Stomach (tissue), 9 donors: Measurements from ENCODE around the gene BPIFA1. TPM values are rescaled to one million over a fixed set of nuclear protein-coding genes. Genes with fewer than 3 reads are reported as not detected.
A peak's percentile ranks its signal among the peaks of the same experiment; 100 is the strongest.

Experiments
- DNase-seq, 2 donors: peaks; one replicate each; pipeline versions ENCODE4 v3.0.0 to v3.0.0-alpha.2; 2013 to 2019
- H3K27ac ChIP-seq, 5 donors: fragments of 200-600 bp in 4 of 5; sonication (generic) in 4 of 5; one replicate each; pipeline ENCODE4 v1.5.1; 2013 to 2019; ENCODE audit warnings: mild to moderate bottlenecking in 1 of 5, moderate library complexity in 1 of 5
- H3K27me3 ChIP-seq, 3 donors: fragments of 200-600 bp; sonication (generic); one replicate each; pipeline ENCODE4 v1.5.1; 2017 to 2019; ENCODE audit warnings: mixed run types in 1 of 3
- H3K36me3 ChIP-seq, 4 donors: fragments of 200-600 bp; sonication (generic); 1 replicate in 3 of 4; 2 replicates in 1 of 4; pipeline ENCODE4 v1.5.1; 2016 to 2019
- H3K4me1 ChIP-seq, 4 donors: fragments of 200-600 bp; sonication (generic); one replicate each; pipeline ENCODE4 v1.5.1; 2016 to 2019
- H3K4me3 ChIP-seq, 4 donors: fragments of 200-600 bp; sonication (generic) in 3 of 4; one replicate each; pipeline ENCODE4 v1.5.1; 2016 to 2019; ENCODE audit warnings: mild to moderate bottlenecking in 1 of 4
- H3K9me3 ChIP-seq, 4 donors: fragments of 200-600 bp; sonication (generic); one replicate each; pipeline ENCODE4 v1.5.1; 2016 to 2019
- EP300 ChIP-seq: sonication (generic); formaldehyde crosslinking; IDR thresholded peaks from one replicate; pipeline ENCODE4 v1.6.1; 2017; ENCODE audit warnings: antibody characterized with exemption
- POLR2A ChIP-seq, 4 donors: fragments of 450-650 bp; IDR thresholded peaks; one replicate each; pipeline ENCODE4 v1.6.1; 2016; ENCODE audit warnings: antibody characterized with exemption in 4 of 4, control low read depth in 2 of 4, mild to moderate bottlenecking in 1 of 4, moderate library complexity in 1 of 4
- POLR2AphosphoS5 ChIP-seq, 3 donors: sonication (generic); formaldehyde crosslinking; IDR thresholded peaks; one replicate each; pipeline ENCODE4 v1.6.1; 2016; ENCODE audit warnings: antibody characterized with exemption in 3 of 3
- WGBS, 5 donors: extraction: QIAGEN DNeasy Blood & Tissue Kit in 3 of 5; methylation state at CpG; one replicate each; pipeline versions ENCODE4 v1.1.5 to v1.1.7; 2013 to 2018; 5-methylcytosine and 5-hydroxymethylcytosine counted together
- intact Hi-C: fragments of 100-400 bp; cut with DNase I; formaldehyde crosslinking; loops from one replicate; pipeline ENCODE4 v1.15.1; 2023; ENCODE audit warnings: low total_unique reads
- polyA plus RNA-seq, 3 donors: library from polyadenylated mRNA; stranded (reverse); fragments of 200-250 nt; gene quantifications; one replicate each; pipeline ENCODE4 v1.2.3, GENCODE V29; 2013
- total RNA-seq, 5 donors: library from RNA; depleted of rRNA; stranded (reverse); fragments of >200 nt; gene quantifications; one replicate each; pipeline versions ENCODE4 v1.1.0 to v1.2.3, GENCODE V29; 2014 to 2016
- TF ChIP-seq, protein P1 (sequence below), 7 experiments: fragments of 450-650 bp in 4 of 7; fragments of 200-600 bp in 3 of 7; sonication (generic) in 3 of 7; IDR thresholded peaks; one replicate each; pipeline ENCODE4 v1.5.1; 2016 to 2019; ENCODE audit warnings: antibody characterized with exemption in 7 of 7, control low read depth in 2 of 7, mild to moderate bottlenecking in 1 of 7
- donor health status: healthy with polysubstance abuse.
- donor health status: Bipolar disorder and iron deficiency.
- donor health status: healthy.

The BPIFA1 gene
- total and polyA plus RNA-seq, 8 donors: 0.72 TPM; not detected in 7

GRCh38 chr20:33291416-33291815 lies 55.6 kb downstream of the BPIFA1 start:
- no peak overlapping the region for H3K27ac ChIP-seq
- TF ChIP-seq POLR2AphosphoS5 (IDR thresholded peaks at IDR 0.05) (no peak), POLR2A (IDR thresholded peaks at IDR 0.05) (no peak), EP300 (no peak)
- peaks cover 0 to 3% (median 0%) of the 10 kb centered on the region in 4 donors for H3K9me3 ChIP-seq
- H3K36me3 ChIP-seq: peaks cover 0 to 4% (median 0%) of the 10 kb centered on the region in 4 donors
- no peak overlapping the region for H3K4me3 ChIP-seq
- H3K4me1 ChIP-seq: no peaks in the 10 kb centered on the region
- no peak for DNase-seq
- H3K27me3 ChIP-seq: peaks cover 0 to 31% (median 0%) of the 10 kb centered on the region in 3 donors
- intact Hi-C loops: no loop called here
- 82 to 89% (median 88%) methylated on average over 8 of the region's 8 CpGs for WGBS, 5 donors

DNA sequence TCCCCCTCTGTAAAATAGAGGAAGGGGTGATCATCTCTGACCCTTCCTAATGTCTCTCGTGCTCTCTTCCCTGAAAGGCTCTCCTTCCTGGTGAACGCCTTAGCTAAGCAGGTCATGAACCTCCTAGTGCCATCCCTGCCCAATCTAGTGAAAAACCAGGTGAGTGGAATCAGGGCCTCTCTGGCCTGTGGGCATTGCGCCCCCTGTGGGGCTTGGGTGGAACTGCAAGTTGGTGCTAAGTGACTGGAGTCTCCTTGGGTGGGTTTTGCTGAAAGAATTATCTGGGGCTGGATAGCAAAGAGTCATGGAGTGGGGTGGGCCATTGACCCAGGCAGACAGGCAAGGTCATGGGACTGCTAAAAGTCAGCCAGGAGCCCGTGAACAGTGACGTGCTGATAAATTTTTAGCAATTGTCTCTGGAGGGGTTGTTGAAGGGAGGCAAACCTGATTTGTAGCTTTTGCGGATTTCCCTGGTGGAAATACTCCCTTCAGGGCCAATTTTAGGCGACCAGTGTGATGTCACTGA lies 56.1 kb downstream of the BPIFA1 start:
- peak; percentile 69 to 70 for DNase-seq
- Histone ChIP-seq H3K36me3 (peaks cover 0 to 4% (median 0%) of the 10 kb centered on the region in 4 donors), H3K27ac (no peak overlapping the region), H3K4me1 (no peaks in the 10 kb centered on the region), H3K27me3 (peaks cover 0 to 31% (median 0%) of the 10 kb centered on the region in 3 donors), H3K9me3 (peaks cover 0 to 3% (median 0%) of the 10 kb centered on the region in 4 donors), H3K4me3 (no peak overlapping the region)
- intact Hi-C loops: no loop called here
- TF ChIP-seq, protein P1, sequence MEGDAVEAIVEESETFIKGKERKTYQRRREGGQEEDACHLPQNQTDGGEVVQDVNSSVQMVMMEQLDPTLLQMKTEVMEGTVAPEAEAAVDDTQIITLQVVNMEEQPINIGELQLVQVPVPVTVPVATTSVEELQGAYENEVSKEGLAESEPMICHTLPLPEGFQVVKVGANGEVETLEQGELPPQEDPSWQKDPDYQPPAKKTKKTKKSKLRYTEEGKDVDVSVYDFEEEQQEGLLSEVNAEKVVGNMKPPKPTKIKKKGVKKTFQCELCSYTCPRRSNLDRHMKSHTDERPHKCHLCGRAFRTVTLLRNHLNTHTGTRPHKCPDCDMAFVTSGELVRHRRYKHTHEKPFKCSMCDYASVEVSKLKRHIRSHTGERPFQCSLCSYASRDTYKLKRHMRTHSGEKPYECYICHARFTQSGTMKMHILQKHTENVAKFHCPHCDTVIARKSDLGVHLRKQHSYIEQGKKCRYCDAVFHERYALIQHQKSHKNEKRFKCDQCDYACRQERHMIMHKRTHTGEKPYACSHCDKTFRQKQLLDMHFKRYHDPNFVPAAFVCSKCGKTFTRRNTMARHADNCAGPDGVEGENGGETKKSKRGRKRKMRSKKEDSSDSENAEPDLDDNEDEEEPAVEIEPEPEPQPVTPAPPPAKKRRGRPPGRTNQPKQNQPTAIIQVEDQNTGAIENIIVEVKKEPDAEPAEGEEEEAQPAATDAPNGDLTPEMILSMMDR (IDR thresholded peaks at IDR 0.05): peak in 5 of 7 experiments; percentile 36 to 92 (median 80)
- no peak for TF ChIP-seq POLR2AphosphoS5 (IDR thresholded peaks at IDR 0.05)
- 28 to 37% (median 32%) methylated on average over 7 of the region's 7 CpGs for WGBS, 5 donors

Other genes starting within 250 kb of the BPIFA1 start
- gene SUN5, start 231.6 kb upstream of the BPIFA1 start, total RNA-seq: not detected
- gene SUN5, start 231.6 kb upstream of the BPIFA1 start, polyA plus RNA-seq: not detected
- not detected for gene BPIFB2, start 228.3 kb upstream of the BPIFA1 start, total RNA-seq
- 1 to 10 TPM in 1 of 3 donors, not detected in 2; 3.3 TPM for gene BPIFB2, start 228.3 kb upstream of the BPIFA1 start, polyA plus RNA-seq
- not detected for gene BPIFB6, start 204.3 kb upstream of the BPIFA1 start, total RNA-seq
- not detected for gene BPIFB6, start 204.3 kb upstream of the BPIFA1 start, polyA plus RNA-seq
- not detected for gene BPIFB3, start 182.1 kb upstream of the BPIFA1 start, total RNA-seq
- gene BPIFB3, start 182.1 kb upstream of the BPIFA1 start, polyA plus RNA-seq: not detected
- gene BPIFB4, start 156.4 kb upstream of the BPIFA1 start, total RNA-seq: not detected
- gene BPIFB4, start 156.4 kb upstream of the BPIFA1 start, polyA plus RNA-seq: not detected
- not detected for gene BPIFA2, start 67.8 kb upstream of the BPIFA1 start, total RNA-seq
- gene BPIFA2, start 67.8 kb upstream of the BPIFA1 start, polyA plus RNA-seq: not detected
- gene BPIFA3, start 18.6 kb upstream of the BPIFA1 start, total RNA-seq: not detected
- not detected for gene BPIFA3, start 18.6 kb upstream of the BPIFA1 start, polyA plus RNA-seq
- 10 to 100 TPM in 4 of 5 donors, not detected in 1; 20.2 to 58.9 (median 44.5) TPM for gene BPIFB1, start 47.2 kb downstream of the BPIFA1 start, total RNA-seq
- 100 to 1,000 TPM in 1 of 3 donors, 10 to 100 TPM in 1, 1 to 10 TPM in 1; 2.3 to 169 (median 22.7) TPM for gene BPIFB1, start 47.2 kb downstream of the BPIFA1 start, polyA plus RNA-seq
- gene CDK5RAP1, start 165.5 kb downstream of the BPIFA1 start, total RNA-seq: 10 to 100 TPM; 12.0 to 30.7 (median 14.6) TPM
- gene CDK5RAP1, start 165.5 kb downstream of the BPIFA1 start, polyA plus RNA-seq: 10 to 100 TPM; 21.7 to 38.7 (median 31.0) TPM
- 10 to 100 TPM in 4 of 5 donors, 1 to 10 TPM in 1; 8.8 to 40.8 (median 27.4) TPM for gene SNTA1, start 207.8 kb downstream of the BPIFA1 start, total RNA-seq
- gene SNTA1, start 207.8 kb downstream of the BPIFA1 start, polyA plus RNA-seq: 10 to 100 TPM; 16.0 to 23.5 (median 21.7) TPM